ENCODE data around the gene AATK. TPM values are rescaled to one million over a fixed set of nuclear protein-coding genes. Genes with fewer than 3 reads are reported as not detected.
A peak's percentile ranks its signal among the peaks of the same experiment; 100 is the strongest.

The AATK gene
- total and polyA plus RNA-seq, 9 of the 15 experiments (the other 6 are each of a cell fraction or from before 2014, with no cell fraction given), result 0.11 to 0.55 (median 0.38) TPM; not detected in 5

DNA sequence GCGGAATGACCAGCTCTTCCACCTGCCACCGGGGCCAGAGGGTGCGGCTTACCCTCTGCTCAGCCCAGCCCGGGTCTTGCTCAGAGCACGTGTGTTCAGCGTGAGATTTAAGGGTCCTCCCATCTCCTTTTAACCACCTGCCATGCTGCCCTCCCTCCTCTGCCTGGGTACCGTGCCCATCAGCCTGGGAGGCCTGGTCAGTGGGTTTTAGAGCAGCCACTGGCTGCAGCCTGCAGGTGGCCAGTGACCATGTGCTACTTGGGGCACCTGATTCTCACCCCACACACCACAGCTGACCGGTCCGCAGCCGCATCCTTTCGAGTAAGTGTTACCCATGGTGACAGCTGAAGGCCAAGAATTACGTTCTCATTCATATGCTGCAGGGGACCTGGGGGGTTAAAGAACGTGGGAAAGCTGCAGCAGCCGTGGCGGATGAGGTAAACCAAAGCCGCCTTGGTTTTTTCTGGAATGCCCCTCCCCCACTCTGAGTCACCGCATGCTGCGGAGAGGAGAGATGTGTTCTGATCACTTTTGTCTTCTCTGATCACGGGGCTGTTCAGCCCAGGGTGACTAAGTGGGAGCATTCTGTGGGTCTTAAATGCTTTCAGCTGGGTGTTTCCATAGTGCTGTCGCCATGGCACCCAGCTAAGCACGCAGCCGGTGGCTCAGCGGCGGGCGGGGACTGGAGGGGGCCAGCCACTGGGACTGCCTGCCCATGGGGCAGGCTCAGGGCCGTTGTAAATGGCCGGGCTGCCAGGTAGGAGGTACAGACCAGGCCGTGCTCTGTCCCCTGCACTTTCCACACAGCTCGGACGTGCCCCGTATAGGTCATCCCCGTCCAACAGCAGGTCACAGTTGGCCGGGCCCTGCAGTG, 71.3 kb downstream of the AATK start (continued):
- TF ChIP-seq MYC (IDR thresholded peaks at IDR 0.05; ENCODE audit: low read depth, low read length) (peak; percentile 94), MYC (CRISPR knock-in tag; IDR thresholded peaks at IDR 0.05; ENCODE audit: borderline replicate concordance, low read depth) (peak; percentile 30; the same call in 1 of the 2 replicates), ARNT (IDR thresholded peaks at IDR 0.05) (0 out of 4 replicates have a peak, but pooled peaks of 1 of the 2 experiments have one; percentile 58), XRCC5 (IDR thresholded peaks at IDR 0.05; ENCODE audit: low read depth, low read length) (peak; percentile 83), KDM1A (IDR thresholded peaks at IDR 0.05) (peak; percentile 99), STAT5A (IDR thresholded peaks at IDR 0.05; ENCODE audit: borderline replicate concordance, low read length) (peak; percentile 38; the same call in 1 of the 2 replicates), GATA2 (CRISPR knock-in tag; IDR thresholded peaks at IDR 0.05) (0 out of 2 replicates have a peak, but pooled peaks have one; percentile 39), HDAC2 (IDR thresholded peaks at IDR 0.05) (peak; percentile 95), RAD51 (IDR thresholded peaks at IDR 0.05; ENCODE audit: borderline replicate concordance, low read depth) (peak; percentile 44; the same call in 1 of the 2 replicates), SMAD4 (CRISPR knock-in tag; conservative IDR thresholded peaks at IDR 0.05) (peak; percentile 75), ESRRA (IDR thresholded peaks at IDR 0.05; ENCODE audit: borderline replicate concordance, low read depth) (peak; percentile 49), TBL1XR1 (IDR thresholded peaks at IDR 0.05; ENCODE audit: low read length in 2 of 2) (peak in 1 of 2 experiments; percentile 64; a peak in 1 of 4 replicates), SIN3A (IDR thresholded peaks at IDR 0.05; ENCODE audit: borderline replicate concordance in 2 of 2, control insufficient read depth in 1 of 2, low read depth in 2 of 2, low read length in 2 of 2) (peak in 1 of 2 experiments; percentile 60; a peak in 2 of 4 replicates), DIDO1 (tag; IDR thresholded peaks at IDR 0.05; ENCODE audit: low read depth) (no peak)
- TF ChIP-seq, protein P1, sequence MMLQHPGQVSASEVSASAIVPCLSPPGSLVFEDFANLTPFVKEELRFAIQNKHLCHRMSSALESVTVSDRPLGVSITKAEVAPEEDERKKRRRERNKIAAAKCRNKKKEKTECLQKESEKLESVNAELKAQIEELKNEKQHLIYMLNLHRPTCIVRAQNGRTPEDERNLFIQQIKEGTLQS (IDR thresholded peaks at IDR 0.05), result peak; percentile 98
- TF ChIP-seq, protein P1 (CRISPR knock-in tag; conservative IDR thresholded peaks at IDR 0.05), result peak; percentile 98
- TF ChIP-seq, protein P2, sequence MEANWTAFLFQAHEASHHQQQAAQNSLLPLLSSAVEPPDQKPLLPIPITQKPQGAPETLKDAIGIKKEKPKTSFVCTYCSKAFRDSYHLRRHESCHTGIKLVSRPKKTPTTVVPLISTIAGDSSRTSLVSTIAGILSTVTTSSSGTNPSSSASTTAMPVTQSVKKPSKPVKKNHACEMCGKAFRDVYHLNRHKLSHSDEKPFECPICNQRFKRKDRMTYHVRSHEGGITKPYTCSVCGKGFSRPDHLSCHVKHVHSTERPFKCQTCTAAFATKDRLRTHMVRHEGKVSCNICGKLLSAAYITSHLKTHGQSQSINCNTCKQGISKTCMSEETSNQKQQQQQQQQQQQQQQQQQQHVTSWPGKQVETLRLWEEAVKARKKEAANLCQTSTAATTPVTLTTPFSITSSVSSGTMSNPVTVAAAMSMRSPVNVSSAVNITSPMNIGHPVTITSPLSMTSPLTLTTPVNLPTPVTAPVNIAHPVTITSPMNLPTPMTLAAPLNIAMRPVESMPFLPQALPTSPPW (CRISPR knock-in tag; IDR thresholded peaks at IDR 0.05), result peak; percentile 90
- TF ChIP-seq, protein P3, sequence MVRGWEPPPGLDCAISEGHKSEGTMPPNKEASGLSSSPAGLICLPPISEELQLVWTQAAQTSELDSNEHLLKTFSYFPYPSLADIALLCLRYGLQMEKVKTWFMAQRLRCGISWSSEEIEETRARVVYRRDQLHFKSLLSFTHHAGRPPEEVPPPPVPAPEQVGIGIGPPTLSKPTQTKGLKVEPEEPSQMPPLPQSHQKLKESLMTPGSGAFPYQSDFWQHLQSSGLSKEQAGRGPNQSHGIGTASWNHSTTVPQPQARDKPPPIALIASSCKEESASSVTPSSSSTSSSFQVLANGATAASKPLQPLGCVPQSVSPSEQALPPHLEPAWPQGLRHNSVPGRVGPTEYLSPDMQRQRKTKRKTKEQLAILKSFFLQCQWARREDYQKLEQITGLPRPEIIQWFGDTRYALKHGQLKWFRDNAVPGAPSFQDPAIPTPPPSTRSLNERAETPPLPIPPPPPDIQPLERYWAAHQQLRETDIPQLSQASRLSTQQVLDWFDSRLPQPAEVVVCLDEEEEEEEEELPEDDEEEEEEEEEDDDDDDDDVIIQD (CRISPR knock-in tag; IDR thresholded peaks at IDR 0.05), result no peak
- TF ChIP-seq, protein P4, sequence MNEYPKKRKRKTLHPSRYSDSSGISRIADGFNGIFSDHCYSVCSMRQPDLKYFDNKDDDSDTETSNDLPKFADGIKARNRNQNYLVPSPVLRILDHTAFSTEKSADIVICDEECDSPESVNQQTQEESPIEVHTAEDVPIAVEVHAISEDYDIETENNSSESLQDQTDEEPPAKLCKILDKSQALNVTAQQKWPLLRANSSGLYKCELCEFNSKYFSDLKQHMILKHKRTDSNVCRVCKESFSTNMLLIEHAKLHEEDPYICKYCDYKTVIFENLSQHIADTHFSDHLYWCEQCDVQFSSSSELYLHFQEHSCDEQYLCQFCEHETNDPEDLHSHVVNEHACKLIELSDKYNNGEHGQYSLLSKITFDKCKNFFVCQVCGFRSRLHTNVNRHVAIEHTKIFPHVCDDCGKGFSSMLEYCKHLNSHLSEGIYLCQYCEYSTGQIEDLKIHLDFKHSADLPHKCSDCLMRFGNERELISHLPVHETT (CRISPR knock-in tag; conservative IDR thresholded peaks at IDR 0.05 in 1 of 2, IDR thresholded peaks at IDR 0.05 in 1 of 2), result peak in 1 of 2 experiments; percentile 56; a peak in 1 of 4 replicates
- TF ChIP-seq, protein P5, sequence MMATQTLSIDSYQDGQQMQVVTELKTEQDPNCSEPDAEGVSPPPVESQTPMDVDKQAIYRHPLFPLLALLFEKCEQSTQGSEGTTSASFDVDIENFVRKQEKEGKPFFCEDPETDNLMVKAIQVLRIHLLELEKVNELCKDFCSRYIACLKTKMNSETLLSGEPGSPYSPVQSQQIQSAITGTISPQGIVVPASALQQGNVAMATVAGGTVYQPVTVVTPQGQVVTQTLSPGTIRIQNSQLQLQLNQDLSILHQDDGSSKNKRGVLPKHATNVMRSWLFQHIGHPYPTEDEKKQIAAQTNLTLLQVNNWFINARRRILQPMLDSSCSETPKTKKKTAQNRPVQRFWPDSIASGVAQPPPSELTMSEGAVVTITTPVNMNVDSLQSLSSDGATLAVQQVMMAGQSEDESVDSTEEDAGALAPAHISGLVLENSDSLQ (IDR thresholded peaks at IDR 0.05), result peak; percentile 32
